Lower leg skin (tissue), 4 donors: Measurements from ENCODE around the gene ZBTB20. TPM values are rescaled to one million over a fixed set of nuclear protein-coding genes. Genes with fewer than 3 reads are reported as not detected.
A peak's percentile ranks its signal among the peaks of the same experiment; 100 is the strongest.

Experiments used
- DNase-seq, 2 donors: peaks; one replicate each; pipeline ENCODE4 v3.0.0-alpha.2; 2019; ENCODE audit warnings: low spot score in 2 of 2
- H3K4me3 ChIP-seq: fragments of 200-600 bp; sonication (generic); 2 replicates; pipeline ENCODE4 v1.5.1; 2017; ENCODE audit warnings: mild to moderate bottlenecking, low read depth; ENCODE audit not compliant: poor library complexity, severe bottlenecking
- POLR2A ChIP-seq, 2 donors: fragments of 450-650 bp; IDR thresholded peaks; one replicate each; pipeline ENCODE4 v1.6.1; 2016 to 2017; ENCODE audit warnings: antibody characterized with exemption in 2 of 2, mild to moderate bottlenecking in 1 of 2, moderate library complexity in 1 of 2
- WGBS, 2 donors: methylation state at CpG; one replicate each; pipeline ENCODE4 v1.1.5; 2018; 5-methylcytosine and 5-hydroxymethylcytosine counted together
- intact Hi-C: fragments of 100-400 bp; cut with DNase I; formaldehyde crosslinking; loops from one replicate; pipeline ENCODE4 v1.15.0; 2023; ENCODE audit warnings: low total_unique reads
- total RNA-seq, 4 donors: library from RNA; depleted of rRNA; stranded (reverse); fragments of >200 nt; gene quantifications; one replicate each; pipeline ENCODE4 v1.1.0, GENCODE V29; 2016
- TF ChIP-seq, protein P1 (sequence below), 3 donors: fragments of 450-650 bp; IDR thresholded peaks; one replicate each; pipeline ENCODE4 v1.5.1; 2016; ENCODE audit warnings: antibody characterized with exemption in 3 of 3, mild to moderate bottlenecking in 3 of 3, moderate library complexity in 2 of 3

ZBTB20 gene
- total RNA-seq, 4 donors from 2014 or later = 22.5 to 41.9 (median 33.1) TPM

DNA sequence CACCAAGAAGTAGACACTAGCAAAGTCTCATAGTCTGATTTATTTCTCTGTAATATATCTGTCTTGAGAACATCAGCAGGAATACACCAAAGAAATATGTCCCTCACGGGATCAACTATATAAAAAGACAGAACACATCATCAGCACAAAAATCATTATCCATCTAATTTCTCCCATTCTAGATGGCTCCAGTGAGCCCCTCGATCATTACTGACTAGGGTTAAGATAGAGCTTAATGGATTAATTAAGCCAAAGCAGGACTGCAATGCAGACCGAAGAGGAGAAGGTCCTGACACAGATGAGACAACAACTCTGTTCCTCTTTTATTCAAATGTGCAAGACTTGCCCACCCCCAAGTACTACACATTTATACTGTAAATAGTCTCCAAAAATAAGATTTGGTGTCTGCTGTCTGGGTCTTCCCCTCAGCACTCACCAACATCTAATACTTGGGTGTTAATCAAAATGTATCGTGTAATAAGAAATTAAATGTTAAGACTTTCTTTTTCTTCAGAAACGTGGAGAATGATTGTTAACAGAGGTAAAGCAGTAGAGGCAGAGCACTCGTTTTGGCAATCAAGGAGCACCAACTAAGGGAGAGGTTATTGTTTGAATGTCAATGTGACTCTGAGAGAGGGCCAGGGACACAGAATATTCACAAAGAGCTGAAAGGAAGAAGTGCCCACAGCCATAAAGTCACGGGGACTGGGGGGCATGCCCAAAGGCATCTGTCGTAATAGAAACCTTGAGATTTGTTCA lies 719.6 kb downstream of the ZBTB20 start:
- 74 to 79% methylated on average over 8 of the region's 8 CpGs for WGBS, 2 donors
- intact Hi-C loops = no loop called here
- TF ChIP-seq POLR2A (IDR thresholded peaks at IDR 0.05) = no peak
- TF ChIP-seq, protein P1, sequence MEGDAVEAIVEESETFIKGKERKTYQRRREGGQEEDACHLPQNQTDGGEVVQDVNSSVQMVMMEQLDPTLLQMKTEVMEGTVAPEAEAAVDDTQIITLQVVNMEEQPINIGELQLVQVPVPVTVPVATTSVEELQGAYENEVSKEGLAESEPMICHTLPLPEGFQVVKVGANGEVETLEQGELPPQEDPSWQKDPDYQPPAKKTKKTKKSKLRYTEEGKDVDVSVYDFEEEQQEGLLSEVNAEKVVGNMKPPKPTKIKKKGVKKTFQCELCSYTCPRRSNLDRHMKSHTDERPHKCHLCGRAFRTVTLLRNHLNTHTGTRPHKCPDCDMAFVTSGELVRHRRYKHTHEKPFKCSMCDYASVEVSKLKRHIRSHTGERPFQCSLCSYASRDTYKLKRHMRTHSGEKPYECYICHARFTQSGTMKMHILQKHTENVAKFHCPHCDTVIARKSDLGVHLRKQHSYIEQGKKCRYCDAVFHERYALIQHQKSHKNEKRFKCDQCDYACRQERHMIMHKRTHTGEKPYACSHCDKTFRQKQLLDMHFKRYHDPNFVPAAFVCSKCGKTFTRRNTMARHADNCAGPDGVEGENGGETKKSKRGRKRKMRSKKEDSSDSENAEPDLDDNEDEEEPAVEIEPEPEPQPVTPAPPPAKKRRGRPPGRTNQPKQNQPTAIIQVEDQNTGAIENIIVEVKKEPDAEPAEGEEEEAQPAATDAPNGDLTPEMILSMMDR (IDR thresholded peaks at IDR 0.05) = no peak
- DNase-seq = no peak
- H3K4me3 ChIP-seq = no peak overlapping the region

DNA sequence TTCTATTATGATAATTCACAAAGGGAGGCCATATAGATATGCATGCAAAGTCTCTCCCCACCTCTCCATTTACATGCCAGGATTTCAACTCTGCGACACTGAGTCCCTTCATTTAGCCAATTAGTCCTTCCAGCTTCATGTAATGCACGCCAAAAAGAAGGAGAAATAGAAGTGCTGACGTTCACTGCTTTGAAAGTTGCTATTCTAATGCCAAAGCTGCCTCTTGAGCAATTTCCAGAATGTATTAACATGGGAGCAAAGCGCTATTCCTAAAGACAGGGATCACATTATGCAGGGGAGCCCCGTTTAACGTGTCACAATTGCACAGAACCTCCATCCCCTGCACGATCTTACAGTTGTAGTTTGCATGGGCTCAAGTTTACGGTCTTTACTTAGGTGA lies 722.8 kb downstream of the ZBTB20 start:
- TF ChIP-seq, protein P1 (IDR thresholded peaks at IDR 0.05) = no peak
- no peak for TF ChIP-seq POLR2A (IDR thresholded peaks at IDR 0.05)
- H3K4me3 ChIP-seq = no peak overlapping the region
- intact Hi-C loops = no loop called here
- 76 to 77% methylated on average over 8 of the region's 8 CpGs for WGBS, 2 donors
- no peak for DNase-seq

DNA sequence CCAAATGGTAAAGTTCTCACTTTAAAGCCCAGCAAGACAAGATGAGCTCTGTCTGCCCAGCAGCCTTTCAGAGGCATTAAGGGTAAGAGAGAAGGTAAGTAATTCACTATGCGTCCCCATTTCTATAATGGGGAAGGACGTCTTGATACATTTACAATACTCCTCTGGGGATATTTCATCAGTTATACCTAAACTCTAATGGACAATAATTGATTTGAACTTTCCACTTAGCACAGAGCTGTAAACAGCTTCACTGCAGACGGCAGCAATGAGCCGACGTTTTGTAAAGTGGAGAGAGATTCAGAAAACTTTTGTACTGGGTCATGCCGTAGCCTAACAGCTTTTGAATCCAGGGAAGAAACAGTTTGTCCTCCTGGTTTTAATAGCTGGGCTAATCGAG lies 725.9 kb downstream of the ZBTB20 start:
- no peak overlapping the region for H3K4me3 ChIP-seq
- no peak for DNase-seq
- intact Hi-C loops = no loop called here
- TF ChIP-seq POLR2A (IDR thresholded peaks at IDR 0.05) = no peak
- TF ChIP-seq, protein P1 (IDR thresholded peaks at IDR 0.05) = no peak
- 74 to 80% methylated on average over 7 of the region's 7 CpGs for WGBS, 2 donors

DNA sequence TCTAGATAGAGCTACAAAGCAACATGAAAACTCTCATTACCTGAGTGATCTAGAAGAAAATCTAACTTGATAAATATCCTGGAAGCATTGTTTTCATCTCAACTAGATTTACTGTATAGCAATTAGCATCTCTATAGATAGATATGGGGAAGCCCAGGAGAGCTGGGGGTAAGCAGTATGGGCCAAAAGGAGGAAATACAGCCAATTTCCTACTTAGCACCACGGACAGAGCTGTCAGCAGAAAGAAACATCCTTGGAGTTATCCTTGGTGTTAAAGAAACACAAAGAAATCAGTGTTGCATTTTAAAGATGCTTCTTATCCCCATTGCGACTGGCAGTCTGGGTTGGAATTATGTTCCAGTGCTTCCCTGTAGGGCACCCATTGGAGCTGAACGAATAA lies 727.0 kb downstream of the ZBTB20 start:
- WGBS, 2 donors = 51 to 66% methylated on average over 3 of the region's 3 CpGs
- H3K4me3 ChIP-seq = no peak overlapping the region
- no peak for TF ChIP-seq POLR2A (IDR thresholded peaks at IDR 0.05)
- TF ChIP-seq, protein P1 (IDR thresholded peaks at IDR 0.05) = no peak
- no peak for DNase-seq
- intact Hi-C loops = no loop called here

DNA sequence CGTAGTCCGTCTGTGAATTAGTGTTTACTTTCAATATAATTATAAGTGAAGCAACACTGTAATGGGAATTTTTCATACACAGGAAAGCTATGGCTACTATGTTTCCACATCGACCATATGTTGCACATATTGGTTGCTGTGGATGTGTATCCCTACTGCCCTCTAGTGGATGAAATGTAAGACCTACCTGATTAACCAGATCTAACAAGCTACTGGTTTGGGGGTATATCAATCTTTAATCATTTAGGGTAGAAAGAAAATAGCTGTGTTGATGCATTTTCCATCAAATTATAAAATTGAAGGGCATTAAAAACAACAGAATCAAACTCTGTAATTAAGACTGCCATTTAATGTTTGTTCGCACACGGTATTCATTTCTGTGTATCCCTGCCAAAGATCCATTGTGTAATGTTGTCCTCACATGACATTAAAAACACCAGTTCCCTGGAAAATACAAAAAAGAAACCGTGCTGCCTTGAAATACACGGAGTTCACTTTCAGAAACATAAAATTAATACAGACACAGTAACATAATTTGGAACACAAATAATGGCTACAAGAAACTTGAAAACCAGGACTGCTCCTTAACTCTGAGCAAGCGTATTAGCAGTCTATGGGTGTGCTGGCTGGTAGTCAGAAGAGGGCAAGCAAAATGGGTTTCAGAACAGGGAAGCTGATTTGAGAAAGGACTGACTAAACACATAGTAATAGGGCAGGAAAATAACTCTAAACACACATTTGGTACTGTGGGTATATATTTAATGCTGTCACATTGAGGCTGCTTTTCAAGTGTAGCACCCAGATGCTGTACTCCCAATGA lies 728.2 kb downstream of the ZBTB20 start:
- 21 to 22% methylated on average over 8 of the region's 8 CpGs for WGBS, 2 donors
- TF ChIP-seq, protein P1 (IDR thresholded peaks at IDR 0.05) = peak in 1 of 3 donors; percentile 92
- TF ChIP-seq POLR2A (IDR thresholded peaks at IDR 0.05) = no peak
- intact Hi-C loops = no loop called here
- H3K4me3 ChIP-seq = no peak overlapping the region
- DNase-seq = no peak
